Activated T-cell treated with anti-CD3 and anti-CD28 coated beads for 24 hours (primary cell): ENCODE measurements around the gene PSME4.
A peak's percentile ranks its signal among the peaks of the same experiment; 100 is the strongest.

ENCODE experiments used
- DNase-seq: peaks from one replicate; pipeline ENCODE4 v3.0.0-alpha.2; 2020; ENCODE audit warnings: low read depth

Gene PSME4

DNA sequence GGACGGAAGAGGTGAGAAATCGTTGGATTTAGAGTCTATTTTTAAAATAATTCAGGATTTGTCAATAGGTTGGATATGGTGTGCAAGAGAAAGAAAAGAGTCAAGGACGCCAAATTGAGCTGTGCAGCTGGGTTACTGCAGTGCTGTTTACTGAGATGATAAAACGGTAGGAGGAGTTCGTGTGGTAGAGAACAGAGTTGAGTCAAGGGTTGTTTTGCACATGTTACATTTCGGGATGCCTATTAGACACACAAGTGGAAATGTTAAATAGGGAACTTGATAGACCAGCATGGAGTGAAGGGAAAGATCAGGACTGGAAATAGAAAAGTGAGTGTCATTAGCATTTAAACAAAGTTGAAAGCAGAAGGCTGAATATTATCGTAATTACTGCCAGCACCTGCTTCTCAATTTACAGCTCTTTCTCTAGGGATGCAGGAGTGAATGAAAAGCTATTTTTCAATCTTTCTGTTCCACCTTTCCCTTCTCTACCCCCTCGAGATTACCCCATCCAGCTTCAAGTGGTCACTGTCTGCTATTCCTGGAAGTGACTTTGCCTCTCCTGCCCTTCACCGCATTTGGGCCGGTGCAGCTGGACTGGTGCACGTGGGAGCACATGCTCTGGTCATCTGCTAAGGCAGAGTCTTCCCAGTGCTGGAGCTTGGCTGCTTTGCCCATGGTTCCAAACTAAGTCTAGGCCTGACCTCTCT, 141.4 kb downstream of the PSME4 start:
- no peak for DNase-seq

GRCh38 chr2:53828331-53828730, 142.5 kb downstream of the PSME4 start:
- DNase-seq, result no peak

DNA sequence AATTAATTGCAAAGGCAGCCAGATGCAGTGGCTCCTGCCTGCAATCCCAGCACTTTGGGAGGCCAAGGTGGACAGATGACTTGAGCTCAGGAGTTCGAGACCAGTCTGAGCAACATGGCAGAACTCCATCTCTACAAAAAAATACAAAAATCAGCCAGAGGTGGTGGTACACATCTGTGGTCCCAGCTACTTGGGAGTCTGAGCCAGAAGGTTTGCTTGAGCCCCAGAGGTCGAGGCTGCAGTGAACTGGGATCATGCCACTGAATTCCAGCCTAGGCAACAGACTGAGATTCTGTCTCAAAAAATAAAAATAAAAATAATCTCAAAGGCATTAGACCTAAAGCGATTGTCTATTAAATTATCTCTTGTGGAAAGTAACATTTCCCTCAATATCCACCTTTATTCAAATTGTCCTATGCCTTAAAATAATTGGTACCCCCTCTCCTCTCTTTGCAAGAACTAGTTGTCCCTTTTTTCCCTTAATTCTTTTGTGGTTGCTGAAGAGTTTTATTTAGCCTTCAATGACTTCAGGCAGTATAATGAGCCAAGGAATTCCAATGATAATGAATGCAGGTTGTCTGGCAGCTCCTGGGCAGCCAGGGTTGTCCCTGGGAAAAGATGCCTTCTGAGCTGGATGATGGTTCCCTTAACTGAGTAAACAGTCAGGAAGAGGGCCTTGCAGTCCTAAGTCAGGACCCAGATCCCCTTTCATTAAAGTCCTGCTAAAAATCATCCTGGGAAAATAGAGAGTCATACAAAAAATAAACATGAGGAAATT, 143.2 kb downstream of the PSME4 start:
- no peak for DNase-seq

DNA sequence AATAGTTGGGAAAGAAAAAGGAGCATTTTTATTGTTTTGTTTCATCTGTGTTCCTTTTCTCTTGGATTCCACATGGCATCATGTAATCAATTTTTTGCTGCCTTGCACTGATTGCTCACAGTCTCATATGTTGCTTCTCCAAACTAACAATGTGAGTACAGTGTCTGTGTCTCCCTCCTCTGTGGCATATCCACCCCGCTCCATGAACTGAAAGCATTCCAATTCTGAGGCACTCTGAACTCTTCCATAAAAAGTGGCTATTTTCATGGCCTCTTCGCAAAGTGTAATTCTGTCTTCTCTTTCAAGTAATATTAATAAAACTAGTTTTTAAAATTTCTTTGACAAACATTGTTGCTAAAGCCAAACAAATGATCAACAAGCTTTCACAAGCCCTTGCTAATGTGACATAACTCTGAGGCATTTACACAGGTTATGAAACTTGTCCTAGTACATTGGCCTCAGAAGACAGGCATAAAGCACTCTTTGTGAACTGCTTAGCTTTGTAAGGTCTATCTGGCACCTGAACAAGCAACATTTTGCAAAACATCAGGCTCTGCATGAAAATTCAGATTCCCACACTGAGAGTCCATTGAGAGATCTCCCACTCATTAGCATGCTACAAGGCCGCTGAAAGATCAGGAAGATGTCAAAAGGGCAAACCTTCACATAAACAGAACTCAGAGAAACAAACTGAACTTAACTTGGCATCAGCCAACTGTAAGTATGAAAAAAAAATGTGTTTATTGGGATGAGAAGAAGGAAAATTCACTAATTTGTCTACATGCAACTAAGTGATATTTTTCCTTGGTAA, 144.0 kb downstream of the PSME4 start:
- DNase-seq, result no peak

- DNase-seq, result no peak
These were observed 144.8 kb downstream of the PSME4 start for GRCh38 chr2:53826030-53826410.

DNA sequence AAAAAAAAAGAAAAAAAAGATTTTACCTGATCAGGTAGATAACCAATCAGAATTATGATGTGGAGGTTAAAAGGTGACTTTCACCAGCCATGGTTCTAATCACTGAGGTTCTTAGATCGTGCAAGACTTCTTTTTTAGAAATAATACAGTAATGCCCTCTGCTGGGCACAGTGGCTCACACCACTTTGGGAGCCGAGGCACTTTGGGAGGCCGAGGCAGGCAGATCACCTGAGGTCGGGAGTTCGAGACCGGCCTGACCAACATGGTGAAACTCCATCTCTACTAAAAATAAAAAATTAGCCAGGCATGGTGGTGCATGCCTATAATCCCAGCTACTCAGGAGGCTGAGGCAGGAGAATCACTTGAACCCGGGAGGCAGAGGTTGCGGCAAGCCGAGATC, 147.2 kb downstream of the PSME4 start:
- peak; percentile 3 for DNase-seq

GRCh38 chr2:53821810-53822209, 149.0 kb downstream of the PSME4 start:
- DNase-seq, result no peak

DNA sequence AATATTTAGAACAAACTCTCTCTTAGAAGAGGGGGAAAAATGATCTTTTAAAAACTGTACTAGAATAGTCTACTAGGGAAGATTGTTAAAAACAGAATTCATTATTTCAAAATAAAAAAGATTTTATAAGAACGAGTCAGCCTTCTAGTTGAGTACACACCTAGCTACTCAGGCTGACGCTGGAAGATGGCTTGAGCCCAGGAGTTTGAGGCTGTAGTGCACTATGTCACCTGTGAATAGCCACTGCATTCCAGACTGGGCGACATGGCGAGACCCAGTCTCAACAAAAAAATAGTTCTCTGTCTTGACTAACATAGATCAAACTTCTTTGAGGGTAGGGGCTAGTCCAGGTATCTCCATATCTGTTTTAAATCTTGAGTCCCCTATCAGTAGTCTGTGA, 150.1 kb downstream of the PSME4 start:
- no peak for DNase-seq

- DNase-seq, result no peak
These were observed 150.7 kb downstream of the PSME4 start for GRCh38 chr2:53820048-53820447.

DNA sequence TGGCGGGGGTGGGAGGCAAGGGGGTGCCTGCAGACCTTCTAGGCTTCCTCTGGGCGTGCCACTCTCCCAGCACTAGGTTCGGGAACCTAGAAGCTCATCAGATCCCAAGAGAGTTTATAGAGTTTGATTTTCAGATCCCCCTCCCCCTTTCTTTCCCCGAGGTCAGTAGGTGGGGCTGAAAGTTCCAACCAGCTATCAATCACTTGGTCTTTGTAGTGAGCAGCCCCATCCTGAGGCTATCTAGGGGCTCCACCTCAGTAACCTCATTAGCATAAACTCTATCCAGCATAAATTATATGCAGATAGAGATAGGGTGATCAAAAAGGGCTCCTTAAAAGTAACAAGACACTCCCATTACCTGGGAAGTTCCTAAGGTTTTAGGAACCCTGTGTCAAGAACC, 151.2 kb downstream of the PSME4 start:
- no peak for DNase-seq

DNA sequence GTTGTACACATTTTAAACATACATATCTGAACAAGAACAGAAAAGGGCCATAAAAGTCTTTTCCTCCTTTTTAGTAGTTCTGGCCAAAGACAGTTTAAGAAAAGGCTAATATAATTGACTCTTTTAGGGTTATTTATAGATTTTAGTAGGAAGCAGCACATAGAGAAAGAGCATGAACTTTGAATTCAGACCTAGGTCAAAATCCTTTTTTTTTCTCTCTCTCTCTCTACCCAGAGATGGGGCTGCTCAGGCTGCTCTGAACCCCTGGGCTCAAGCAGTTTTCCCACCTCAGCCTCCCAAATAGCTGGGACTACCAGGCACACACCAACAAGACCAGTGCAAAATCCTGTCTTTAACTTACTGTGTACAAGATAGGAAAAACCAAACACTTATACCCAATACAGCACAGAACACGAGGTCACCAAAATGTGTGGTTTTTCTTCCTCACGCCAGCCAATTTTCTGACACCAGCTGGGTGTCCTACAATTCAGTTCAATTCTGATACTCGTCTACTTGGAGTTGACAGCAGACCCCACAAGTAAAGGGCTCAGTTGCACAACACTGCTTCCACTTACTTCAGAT, 151.8 kb downstream of the PSME4 start:
- no peak for DNase-seq
